AML-193 (cell line): ENCODE measurements around the gene CYP27C1.

Experiments used
- DNase-seq, 2 experiments: peaks; one replicate each; lab custom pipeline; 2025; lab: John Stamatoyannopoulos, UW

Gene CYP27C1

DNA sequence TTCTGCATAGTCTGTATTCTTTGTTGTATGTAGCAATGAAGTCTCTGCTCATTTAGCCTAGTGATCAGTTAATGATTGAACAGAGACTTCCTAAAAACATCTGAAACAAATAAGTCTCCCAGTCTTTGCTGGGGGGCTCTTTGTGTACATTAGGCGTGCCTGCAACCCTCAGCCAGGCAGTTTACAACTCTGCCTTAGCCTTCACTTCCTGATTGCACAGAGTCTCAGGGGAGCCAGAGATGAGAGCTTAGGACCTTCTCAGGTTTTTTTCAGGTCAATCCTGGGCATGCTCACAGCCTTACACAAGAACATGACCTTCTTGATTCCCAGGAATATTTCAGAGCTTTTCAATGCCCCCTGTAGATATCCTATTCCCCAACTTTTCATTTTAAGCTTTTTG lies 69.1 kb downstream of the CYP27C1 start:
- DNase-seq, result no peak

DNA sequence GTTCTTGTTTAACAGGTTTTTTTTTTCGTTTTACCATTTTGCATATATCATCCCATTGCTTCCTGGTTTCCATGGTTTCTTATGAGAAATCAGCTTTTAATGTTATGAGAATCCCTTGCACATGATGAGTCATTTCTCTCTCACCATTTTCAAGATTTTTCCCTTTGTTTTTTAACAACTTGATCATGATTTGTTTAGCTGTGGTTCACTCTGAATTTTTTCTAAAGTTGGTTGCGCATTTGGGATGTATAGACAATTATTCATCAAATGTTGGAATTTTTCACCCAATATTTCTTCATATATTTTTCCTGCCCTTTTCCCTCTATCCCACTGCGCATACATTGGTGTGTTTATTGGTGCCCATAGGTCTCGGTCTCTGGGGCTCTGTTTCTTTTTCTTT lies 70.7 kb downstream of the CYP27C1 start:
- DNase-seq, result no peak

DNA sequence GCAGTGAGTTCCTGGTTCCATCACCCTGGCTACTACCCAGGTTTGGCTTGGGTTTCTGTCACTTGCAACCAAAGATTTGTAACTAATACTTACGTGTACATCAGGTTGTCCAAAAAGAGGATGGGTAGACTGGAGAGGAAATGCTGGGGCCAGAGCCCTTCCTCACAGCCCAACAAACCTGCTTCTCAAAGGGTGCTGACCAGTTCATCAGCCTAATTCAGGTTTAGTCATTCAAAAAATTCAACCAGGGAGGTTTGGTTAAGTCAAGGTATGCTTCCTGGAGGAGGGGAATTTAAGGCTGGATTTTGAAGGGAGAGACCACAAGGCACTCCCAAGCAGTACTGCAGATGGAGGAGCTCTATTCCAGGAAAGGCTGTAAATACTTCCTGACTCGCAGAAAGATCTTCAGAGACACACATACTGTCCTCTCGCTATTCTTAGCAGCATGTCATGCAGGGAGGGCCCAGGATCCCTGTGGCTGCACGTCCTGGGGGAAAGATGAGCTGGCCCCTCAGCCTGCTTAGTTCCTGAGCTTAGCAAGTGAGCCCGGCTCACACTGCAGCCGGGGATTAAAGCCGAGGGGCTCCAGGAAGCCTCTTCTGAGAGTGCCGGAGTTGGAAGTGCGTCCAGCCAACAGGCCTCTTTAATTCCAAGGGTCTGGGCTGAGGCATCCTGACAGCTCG lies 73.1 kb downstream of the CYP27C1 start:
- DNase-seq, result no peak

GRCh38 chr2:127146071-127146725 lies 73.9 kb downstream of the CYP27C1 start:
- DNase-seq, result no peak

GRCh38 chr2:127145280-127145895 lies 74.7 kb downstream of the CYP27C1 start:
- no peak for DNase-seq

DNA sequence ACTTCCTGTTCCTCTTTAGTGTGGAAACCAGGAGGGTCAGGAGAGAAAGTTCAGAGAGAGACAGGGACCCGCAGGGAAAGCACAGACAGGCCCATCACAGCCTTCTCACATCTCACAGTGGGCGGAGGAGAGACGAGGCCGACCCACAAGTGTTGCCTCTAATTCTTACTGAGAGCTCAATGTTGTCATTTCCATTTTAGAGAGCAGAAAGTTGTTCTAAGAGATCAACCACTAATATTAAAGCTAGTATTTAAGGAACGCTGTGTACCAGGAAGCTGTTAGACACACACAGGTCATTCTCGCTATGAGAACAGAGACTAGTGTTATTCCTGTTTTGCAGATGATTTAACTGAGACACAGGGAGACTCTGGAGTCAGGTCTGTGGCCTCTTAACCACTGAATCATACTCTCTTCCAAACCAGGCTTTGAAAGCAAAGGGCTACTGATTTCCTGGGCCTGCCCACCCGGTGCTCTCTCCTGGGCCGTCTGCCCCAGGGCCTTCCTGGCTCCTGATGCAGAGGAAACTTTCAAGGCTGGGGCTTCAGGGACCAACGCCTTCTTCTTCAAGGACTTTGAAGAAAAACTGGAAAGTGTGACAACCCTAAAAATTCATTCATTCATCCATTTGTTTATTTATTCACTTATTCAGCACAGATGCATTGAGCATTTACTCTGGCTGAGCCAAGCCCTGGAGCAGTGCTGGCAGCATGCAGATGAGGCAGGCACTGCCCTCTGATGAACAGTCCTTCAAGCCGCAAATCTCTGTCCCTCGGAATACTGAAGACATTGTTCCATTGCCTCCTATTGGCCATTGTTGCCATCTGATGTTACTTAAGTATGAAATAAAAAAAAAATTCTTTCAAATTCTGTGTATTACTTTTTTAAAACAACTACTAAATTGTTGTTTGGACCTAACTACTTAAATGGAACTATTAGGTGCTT lies 76.0 kb downstream of the CYP27C1 start:
- no peak for DNase-seq

DNA sequence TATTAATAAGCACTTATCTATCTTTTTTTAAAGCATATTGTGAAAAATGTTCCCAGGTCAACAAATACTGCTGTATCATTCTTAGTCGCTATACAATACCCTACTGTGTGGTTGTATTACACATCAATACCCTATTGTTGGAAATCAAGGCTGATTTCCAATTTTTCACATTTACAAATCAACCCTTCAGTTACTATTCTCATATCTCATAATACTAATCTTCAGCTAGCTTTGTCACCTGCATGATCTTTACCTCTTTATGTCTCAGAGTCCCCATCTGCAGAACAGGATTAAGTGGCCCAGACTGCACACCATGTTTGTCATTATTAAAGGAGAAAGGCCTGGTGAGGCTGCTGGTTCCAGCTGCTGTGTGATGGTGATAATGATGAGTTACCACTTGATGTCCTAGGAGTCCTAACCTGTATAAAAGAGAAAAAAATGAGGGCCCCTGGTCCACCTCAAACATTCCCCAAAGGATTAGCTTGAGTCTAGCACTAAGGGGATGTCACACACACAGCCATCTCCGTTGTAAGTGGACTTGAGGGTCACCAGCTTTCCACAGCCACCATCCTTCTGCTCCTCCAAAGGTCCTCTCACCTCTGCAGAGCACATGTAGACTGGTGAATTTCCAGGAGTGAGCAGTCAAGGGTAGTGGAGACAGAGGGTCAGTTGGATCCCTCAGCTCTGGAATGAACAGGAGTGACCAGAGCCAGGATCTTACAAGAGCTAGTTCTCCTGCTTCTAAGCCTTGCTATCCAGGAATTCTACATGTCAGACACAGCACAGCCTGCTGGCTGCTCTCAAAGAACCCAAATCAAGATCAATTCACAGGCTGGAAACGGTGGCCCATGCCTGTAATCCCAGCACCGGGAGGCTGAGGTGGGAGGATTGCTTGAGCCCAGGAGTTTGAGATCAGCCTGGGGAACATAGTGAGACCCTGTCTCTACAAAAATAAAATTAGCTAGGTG lies 77.2 kb downstream of the CYP27C1 start:
- no peak for DNase-seq

DNA sequence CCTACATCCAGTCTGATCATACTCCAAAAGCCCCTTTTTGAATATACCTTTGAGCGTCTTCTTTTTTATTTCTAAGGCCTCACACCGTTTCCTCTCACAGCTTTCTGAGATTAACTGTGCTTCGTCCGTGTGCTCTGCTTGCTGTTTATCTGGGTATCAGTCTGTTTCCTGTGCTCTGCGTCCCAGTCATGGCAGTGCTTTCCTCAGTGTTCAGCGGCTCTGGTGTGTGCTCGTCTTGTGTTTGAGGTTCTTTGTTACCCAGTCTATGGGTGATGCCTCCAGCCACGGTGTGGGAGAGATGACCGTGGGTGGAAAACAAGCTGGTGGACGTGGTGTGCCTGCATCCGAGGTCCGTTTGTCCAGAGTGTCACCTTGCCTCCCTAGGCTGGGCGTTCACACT lies 79.6 kb downstream of the CYP27C1 start:
- no peak for DNase-seq

DNA sequence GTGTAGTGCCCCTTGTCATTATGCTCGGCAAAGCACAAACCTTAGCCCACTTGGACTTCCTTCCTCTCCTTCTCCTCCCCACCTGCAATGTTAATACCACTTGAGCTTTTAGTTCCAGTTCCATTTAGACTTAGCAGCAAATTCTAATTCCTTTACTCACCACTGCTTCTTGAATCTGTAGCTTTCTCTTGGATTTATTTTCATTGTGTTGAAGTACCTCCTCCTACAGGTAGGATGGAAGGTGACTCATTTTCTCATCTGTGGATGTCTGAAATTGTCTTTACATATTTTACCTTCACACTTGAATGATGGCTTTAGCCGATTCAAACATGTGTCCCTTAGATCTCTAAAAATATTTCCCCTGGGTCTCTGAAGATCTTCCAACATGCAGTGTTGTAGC lies 80.3 kb downstream of the CYP27C1 start:
- DNase-seq, result no peak

GRCh38 chr2:127138281-127138680 lies 81.8 kb downstream of the CYP27C1 start:
- DNase-seq, result no peak

- no peak for DNase-seq
Observed at GRCh38 chr2:127137741-127138140, 82.4 kb downstream of the CYP27C1 start.

DNA sequence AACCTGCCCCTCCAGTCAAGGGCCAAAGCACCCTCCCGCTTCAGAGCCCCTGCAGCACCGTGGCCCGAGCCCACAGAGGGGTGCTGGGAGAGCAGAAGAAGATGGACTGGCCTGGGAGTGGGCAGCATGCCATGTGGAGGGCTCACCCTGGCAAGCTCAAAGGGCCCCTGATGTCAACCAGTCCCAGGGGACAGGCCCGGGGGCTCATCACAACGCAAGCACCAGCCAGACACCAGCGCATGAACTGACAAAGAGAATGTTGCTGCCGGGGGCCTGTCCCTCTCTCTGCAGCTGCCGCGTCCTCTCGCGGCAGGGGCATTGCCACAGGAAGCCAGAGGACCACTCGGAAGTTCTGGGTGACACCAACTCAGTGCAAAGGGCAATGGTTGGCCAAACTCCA lies 82.9 kb downstream of the CYP27C1 start:
- no peak for DNase-seq

GRCh38 chr2:127134833-127135830 lies 85.0 kb downstream of the CYP27C1 start:
- DNase-seq, result no peak

DNA sequence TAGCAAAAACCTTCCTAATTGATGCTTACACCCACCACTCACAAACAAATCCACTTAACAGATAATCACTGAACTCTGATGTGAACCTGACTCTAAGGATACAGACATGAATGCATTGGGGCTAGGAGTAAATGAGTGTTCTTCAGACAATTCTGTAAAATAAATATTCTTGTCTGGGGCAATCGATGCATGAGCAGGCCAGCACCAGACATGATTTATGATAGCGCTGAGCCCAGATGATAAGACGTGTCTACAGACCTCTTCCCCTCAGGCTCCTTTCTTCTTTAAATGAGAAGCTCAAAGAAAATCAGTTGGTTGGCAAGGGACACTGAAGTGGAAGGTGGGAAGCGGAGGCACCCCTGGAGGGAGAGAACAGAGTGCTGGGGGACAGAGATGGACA lies 85.9 kb downstream of the CYP27C1 start:
- no peak for DNase-seq
